HCT116 (cell line): ENCODE results near the gene RASGRF2. TPM values are rescaled to one million over a fixed set of nuclear protein-coding genes. Genes with fewer than 3 reads are reported as not detected.
A peak's percentile ranks its signal among the peaks of the same experiment; 100 is the strongest.

Experiments
- ATAC-seq: fragments of 200-7000 bp; cut with Tn5 transposase; 2 replicates; pipeline ENCODE4 v1.9.1; 2020; ENCODE audit warnings: mild to moderate bottlenecking, moderate library complexity
- BruUV-seq: library from RNA; stranded (reverse); fragments of 400-500 nt; replicated peaks from 2 replicates; lab custom pipeline; 2021; lab: Mats Ljungman, UMichigan
- CTCF ChIA-PET: fragments of 300-600 bp; sonication (Branson Sonifier 250); formaldehyde crosslinking; loops from one replicate; lab custom pipeline; 2021; ENCODE audit warnings: antibody characterized with exemption; lab: Charles Lee
- POLR2A ChIA-PET: fragments of 300-600, 350-600 bp; sonication (Branson Sonifier 250); formaldehyde crosslinking; loops from one replicate; lab custom pipeline; 2021; ENCODE audit warnings: antibody characterized with exemption; lab: Charles Lee
- RAD21 ChIA-PET, 2 experiments: fragments of 300-600 bp; sonication (Branson Sonifier 250); formaldehyde crosslinking; loops; one replicate each; lab custom pipeline; 2023; ENCODE audit warnings: low total read pairs in 2 of 2; ENCODE audit not compliant: uncharacterized antibody in 2 of 2, unreplicated experiment in 2 of 2, low non-redundant PET in 1 of 2; lab: Charles Lee
- DNase-seq: peaks from one replicate; pipeline ENCODE4 v3.0.0-alpha.2; 2010; ENCODE audit warnings: low read depth, low spot score
- H2AFZ ChIP-seq: fragments of 200-600 bp; shearing (Covaris generic), sonication (generic); 2 replicates; pipeline ENCODE4 v1.6.1; 2017; ENCODE audit warnings: low read depth, mixed run types, mixed read lengths, antibody characterized with exemption, low read length; ENCODE audit not compliant: poor library complexity, severe bottlenecking
- H3K27ac ChIP-seq: 2 replicates; pipeline ENCODE4 v1.5.1; 2012; ENCODE audit warnings: low read depth, low read length
- H3K27me3 ChIP-seq: fragments of 200-600 bp; sonication (generic); 2 replicates; pipeline ENCODE4 v1.6.1; 2016; ENCODE audit warnings: mixed run types, low read length, mixed read lengths; ENCODE audit not compliant: insufficient read depth
- H3K36me3 ChIP-seq, 2 experiments: fragments of 200-500 bp in 1 of 2; fragments of 200-600 bp in 1 of 2; sonication (Bioruptor generic) in 1 of 2; sonication (generic) in 1 of 2; 2 replicates each; pipeline versions ENCODE4 v1.5.1 to v1.6.1; 2014 to 2016; ENCODE audit warnings: low read length in 2 of 2, inconsistent platforms in 1 of 2, mixed read lengths in 1 of 2, mixed run types in 1 of 2; ENCODE audit not compliant: insufficient read depth in 2 of 2, control insufficient read depth in 1 of 2
- H3K4me1 ChIP-seq, 2 experiments: fragments of 200-600 bp in 1 of 2; sonication (generic) in 1 of 2; 2 replicates each; pipeline versions ENCODE4 v1.5.1 to v1.6.1; 2012 to 2017; ENCODE audit warnings: low read length in 2 of 2, inconsistent platforms in 1 of 2, mild to moderate bottlenecking in 1 of 2, mixed read lengths in 1 of 2, mixed run types in 1 of 2, moderate library complexity in 1 of 2; ENCODE audit not compliant: insufficient read depth in 2 of 2, control insufficient read depth in 1 of 2
- H3K4me2 ChIP-seq: fragments of 200-600 bp; sonication (generic); 2 replicates; pipeline ENCODE4 v1.6.1; 2017; ENCODE audit warnings: mixed run types, low read length, mixed read lengths
- H3K4me3 ChIP-seq, 2 experiments: fragments of 200-600 bp in 1 of 2; sonication (generic) in 1 of 2; replicated peaks in 1 of 2; 2 replicates each; pipeline ENCODE4 v1.5.1; 2011 to 2016; ENCODE audit warnings: low read length in 2 of 2, control low read depth in 1 of 2, low read depth in 1 of 2, mild to moderate bottlenecking in 1 of 2, mixed read lengths in 1 of 2, mixed run types in 1 of 2
- H3K79me2 ChIP-seq: fragments of 200-600 bp; sonication (generic); 2 replicates; pipeline ENCODE4 v1.6.1; 2017; ENCODE audit warnings: mild to moderate bottlenecking, mixed run types, low read length, moderate library complexity, mixed read lengths; ENCODE audit not compliant: insufficient read depth
- H3K9ac ChIP-seq: fragments of 200-600 bp; sonication (generic); 2 replicates; pipeline ENCODE4 v1.6.1; 2016; ENCODE audit warnings: low read length, mixed read lengths
- H3K9me2 ChIP-seq: fragments of 200-600 bp; sonication (generic), shearing (Covaris generic); 2 replicates; pipeline ENCODE4 v1.6.1; 2017; ENCODE audit warnings: mixed run types, mild to moderate bottlenecking, moderate library complexity; ENCODE audit not compliant: insufficient read depth
- H3K9me3 ChIP-seq, 2 experiments: fragments of 200-500 bp in 1 of 2; fragments of 200-600 bp in 1 of 2; sonication (Bioruptor generic) in 1 of 2; sonication (generic) in 1 of 2; 2 replicates each; pipeline ENCODE4 v1.6.1; 2014 to 2017; ENCODE audit warnings: low read length in 2 of 2, mixed read lengths in 2 of 2, inconsistent platforms in 1 of 2, low read depth in 1 of 2, mild to moderate bottlenecking in 1 of 2, mixed run types in 1 of 2, moderate library complexity in 1 of 2; ENCODE audit not compliant: control insufficient read depth in 1 of 2, insufficient read depth in 1 of 2
- H4K20me1 ChIP-seq: fragments of 200-600 bp; sonication (generic), shearing (Covaris generic); 2 replicates; pipeline ENCODE4 v1.6.1; 2017; ENCODE audit warnings: mixed run types, mild to moderate bottlenecking, moderate library complexity; ENCODE audit not compliant: insufficient read depth
- CTCF ChIP-seq, 3 experiments: fragments of 200-600 bp in 1 of 3; sonication (generic) in 1 of 3; IDR thresholded peaks in 2 of 3; conservative IDR thresholded peaks in 1 of 3; 2 replicates each; pipeline ENCODE4 v1.5.1; 2012 to 2017; ENCODE audit warnings: low read depth in 2 of 3, low read length in 2 of 3, antibody characterized with exemption in 1 of 3, borderline replicate concordance in 1 of 3, control low read depth in 1 of 3, mild to moderate bottlenecking in 1 of 3, mixed read lengths in 1 of 3, mixed run types in 1 of 3, moderate library complexity in 1 of 3; ENCODE audit not compliant: insufficient read depth in 1 of 3
- EGR1 ChIP-seq: IDR thresholded peaks from 2 replicates; pipeline ENCODE4 v1.6.1; 2012; ENCODE audit warnings: low read depth
- ELF1 ChIP-seq: IDR thresholded peaks from 2 replicates; pipeline ENCODE4 v1.6.1; 2012; ENCODE audit warnings: low read depth, borderline replicate concordance
- POLR2AphosphoS5 ChIP-seq: IDR thresholded peaks from 2 replicates; pipeline ENCODE4 v1.6.1; 2011; ENCODE audit warnings: mild to moderate bottlenecking, low read depth, low read length, moderate library complexity
- intact Hi-C: fragments of 100-400 bp; cut with micrococcal nuclease; formaldehyde crosslinking; loops from 2 replicates; pipeline ENCODE4 v1.10.0; 2022
- total RNA-seq: library from RNA; stranded (reverse); gene quantifications from one replicate; pipeline ENCODE4 v1.2.1, GENCODE V29; 2021; ENCODE audit not compliant: unreplicated experiment
- TF ChIP-seq, protein P1 (sequence below): IDR thresholded peaks from 2 replicates; pipeline ENCODE4 v1.6.1; 2011; ENCODE audit warnings: mild to moderate bottlenecking, low read length, moderate library complexity; ENCODE audit not compliant: insufficient replicate concordance; ENCODE audit errors: extremely low read depth

Gene RASGRF2
- total RNA-seq, 1 experiment from 2014 or later, result 0.05 TPM

- Histone ChIP-seq H3K27me3 (no peaks in the 10 kb centered on the region), H3K4me3 (no peak overlapping the region), H3K9ac (no peak overlapping the region), H3K27ac (no peak overlapping the region), H3K79me2 (no peaks in the 10 kb centered on the region), H4K20me1 (no peaks in the 10 kb centered on the region), H3K9me3 (no peaks in the 10 kb centered on the region), H3K4me1 (no peaks in the 10 kb centered on the region), H2AFZ (no peak overlapping the region), H3K9me2 (no peaks in the 10 kb centered on the region), H3K36me3 (no peaks in the 10 kb centered on the region), H3K4me2 (no peak overlapping the region)
- ChIA-PET POLR2A (no interaction called here), CTCF (interaction anchor here (1.8 kb wide), 1 partner anchor 17 kb away, joined by 7 read pairs; no protein-coding TSS in a partner anchor), RAD21 (no interaction called here)
- no peak for TF ChIP-seq EGR1
- DNase-seq (no peak), ATAC-seq (no peak)
- BruUV-seq, result no TSS peak
- intact Hi-C loops, result no loop called here
Measured at GRCh38 chr5:81091199-81091598, 131.0 kb downstream of the RASGRF2 start.

GRCh38 chr5:81093536-81094196 lies 133.5 kb downstream of the RASGRF2 start:
- H3K9me2 ChIP-seq, result no peaks in the 10 kb centered on the region
- ATAC-seq, result peak; percentile 54; the same call in 1 of the 2 replicates
- no peak overlapping the region for H3K4me3 ChIP-seq
- intact Hi-C loops, result no loop called here
- H3K36me3 ChIP-seq, result no peaks in the 10 kb centered on the region
- no peaks in the 10 kb centered on the region for H3K4me1 ChIP-seq
- H3K4me2 ChIP-seq, result no peak overlapping the region
- H4K20me1 ChIP-seq, result no peaks in the 10 kb centered on the region
- ChIA-PET RAD21 (no interaction called here), POLR2A (no interaction called here)
- no peak overlapping the region for H2AFZ ChIP-seq
- BruUV-seq, result no TSS peak
- H3K9me3 ChIP-seq, result no peaks in the 10 kb centered on the region
- no peaks in the 10 kb centered on the region for H3K27me3 ChIP-seq
- H3K79me2 ChIP-seq, result no peaks in the 10 kb centered on the region
- no peak for DNase-seq
- no peak overlapping the region for H3K27ac ChIP-seq
- TF ChIP-seq ELF1 (0 out of 2 replicates have a peak, but pooled peaks have one; percentile 21), CTCF (IDR thresholded peaks at IDR 0.05 in 2 of 3, conservative IDR thresholded peaks at IDR 0.05 in 1 of 3; ENCODE audit: borderline replicate concordance in 1 of 3, insufficient read depth in 1 of 3, low read depth in 2 of 3, low read length in 2 of 3) (0 out of 6 replicates have a peak, but pooled peaks of 2 of the 3 experiments have one; percentile 2 to 13), POLR2AphosphoS5 (no peak)
- TF ChIP-seq, protein P1, sequence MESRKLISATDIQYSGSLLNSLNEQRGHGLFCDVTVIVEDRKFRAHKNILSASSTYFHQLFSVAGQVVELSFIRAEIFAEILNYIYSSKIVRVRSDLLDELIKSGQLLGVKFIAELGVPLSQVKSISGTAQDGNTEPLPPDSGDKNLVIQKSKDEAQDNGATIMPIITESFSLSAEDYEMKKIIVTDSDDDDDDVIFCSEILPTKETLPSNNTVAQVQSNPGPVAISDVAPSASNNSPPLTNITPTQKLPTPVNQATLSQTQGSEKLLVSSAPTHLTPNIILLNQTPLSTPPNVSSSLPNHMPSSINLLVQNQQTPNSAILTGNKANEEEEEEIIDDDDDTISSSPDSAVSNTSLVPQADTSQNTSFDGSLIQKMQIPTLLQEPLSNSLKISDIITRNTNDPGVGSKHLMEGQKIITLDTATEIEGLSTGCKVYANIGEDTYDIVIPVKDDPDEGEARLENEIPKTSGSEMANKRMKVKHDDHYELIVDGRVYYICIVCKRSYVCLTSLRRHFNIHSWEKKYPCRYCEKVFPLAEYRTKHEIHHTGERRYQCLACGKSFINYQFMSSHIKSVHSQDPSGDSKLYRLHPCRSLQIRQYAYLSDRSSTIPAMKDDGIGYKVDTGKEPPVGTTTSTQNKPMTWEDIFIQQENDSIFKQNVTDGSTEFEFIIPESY, result no peak
- TF ChIP-seq, all 23 proteins: peak for 2
- CTCF ChIA-PET, result interaction anchor here (0.9 to 1.0 kb wide), 2 partner anchors 14 to 15 kb away, joined by 3 read pairs; no protein-coding TSS in a partner anchor
- H3K9ac ChIP-seq, result no peak overlapping the region
